Suprapubic skin (tissue), 4 donors: Measurements from ENCODE around the gene RNF182.

Experiments
- CTCF ChIP-seq, 2 donors: fragments of 200-600 bp in 1 of 2; fragments of 450-650 bp in 1 of 2; sonication (generic) in 1 of 2; IDR thresholded peaks; one replicate each; pipeline ENCODE4 v1.5.1; 2016 to 2019; ENCODE audit warnings: antibody characterized with exemption in 2 of 2, mild to moderate bottlenecking in 1 of 2, moderate library complexity in 1 of 2
- EP300 ChIP-seq: sonication (generic); formaldehyde crosslinking; IDR thresholded peaks from one replicate; pipeline ENCODE4 v1.6.1; 2017; ENCODE audit warnings: antibody characterized with exemption
- POLR2AphosphoS5 ChIP-seq, 3 donors: sonication (generic); formaldehyde crosslinking; IDR thresholded peaks; one replicate each; pipeline ENCODE4 v1.6.1; 2017; ENCODE audit warnings: antibody characterized with exemption in 3 of 3

DNA sequence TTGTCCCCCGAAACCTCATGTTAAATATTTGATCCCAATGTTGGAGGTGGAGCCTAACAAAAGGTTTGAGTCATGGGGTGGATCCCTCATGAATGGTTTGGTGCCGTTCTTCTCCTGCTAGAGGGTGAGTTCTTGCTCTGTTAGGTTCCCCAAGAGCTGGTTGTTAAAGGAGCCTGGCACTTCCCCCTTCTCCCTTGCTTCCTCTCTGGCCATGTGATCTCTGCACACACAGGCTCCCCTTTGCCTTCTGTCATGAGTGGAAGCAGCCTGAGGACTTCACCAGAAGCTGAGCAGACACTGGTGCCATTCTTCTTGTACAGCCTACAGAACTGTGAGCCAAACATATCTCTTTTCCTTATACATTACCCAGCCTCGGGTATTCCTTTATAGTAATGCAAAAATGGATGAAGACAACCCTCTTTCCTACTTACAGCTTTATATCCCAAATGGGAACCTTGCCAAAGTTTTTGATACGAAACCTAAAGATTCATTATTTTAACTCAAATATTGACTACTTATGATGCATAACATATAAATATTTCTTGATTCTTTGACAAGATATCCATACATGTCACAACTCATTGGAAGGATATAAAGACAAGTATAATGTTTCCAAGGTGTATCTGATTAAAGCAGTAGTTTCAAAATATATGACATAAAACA is 61.0 kb downstream of the RNF182 start:
- TF ChIP-seq EP300 (no peak), CTCF (IDR thresholded peaks at IDR 0.05) (no peak), POLR2AphosphoS5 (IDR thresholded peaks at IDR 0.05) (no peak)
